KG1 (cell line): ENCODE data around the gene PPFIBP2.
"Not testable (repeated sequence)": the region's sequence is repeated elsewhere in the genome, so short reads cannot be mapped to it uniquely, and the experiment has no call there.

ENCODE experiments used
- DNase-seq: peaks from one replicate; lab custom pipeline; 2025; lab: John Stamatoyannopoulos, UW

The PPFIBP2 gene

GRCh38 chr11:7636350-7636749, 122.6 kb downstream of the PPFIBP2 start:
- no peak for DNase-seq

- no peak for DNase-seq
Measured at GRCh38 chr11:7637447-7638157, 123.8 kb downstream of the PPFIBP2 start.

- no peak for DNase-seq
Measured at GRCh38 chr11:7638710-7639642, 125.2 kb downstream of the PPFIBP2 start.

- DNase-seq, result no peak
Measured at GRCh38 chr11:7639643-7640025, 125.8 kb downstream of the PPFIBP2 start.

- DNase-seq, result no peak
Measured at GRCh38 chr11:7640816-7641215, 127.0 kb downstream of the PPFIBP2 start.

GRCh38 chr11:7642747-7643146, 128.9 kb downstream of the PPFIBP2 start:
- no peak for DNase-seq

- no peak for DNase-seq
Measured at GRCh38 chr11:7643314-7643713, 129.5 kb downstream of the PPFIBP2 start.

GRCh38 chr11:7645206-7645605, 131.4 kb downstream of the PPFIBP2 start:
- DNase-seq, result no peak

- DNase-seq, result no peak
Measured at GRCh38 chr11:7646866-7647265, 133.1 kb downstream of the PPFIBP2 start.

- DNase-seq, result no peak
Measured at GRCh38 chr11:7648264-7648663, 134.5 kb downstream of the PPFIBP2 start.

GRCh38 chr11:7651140-7651551, 137.3 kb downstream of the PPFIBP2 start:
- no peak for DNase-seq

- no peak for DNase-seq
Measured at GRCh38 chr11:7651700-7652099, 137.9 kb downstream of the PPFIBP2 start.

- DNase-seq, result no peak
Measured at GRCh38 chr11:7654195-7654705, 140.5 kb downstream of the PPFIBP2 start.

GRCh38 chr11:7655253-7656217, 141.7 kb downstream of the PPFIBP2 start:
- DNase-seq, result no peak

GRCh38 chr11:7656704-7657103, 142.9 kb downstream of the PPFIBP2 start:
- no peak for DNase-seq

- no peak for DNase-seq
Measured at GRCh38 chr11:7657306-7658025, 143.7 kb downstream of the PPFIBP2 start.

- DNase-seq, result not testable (repeated sequence)
Measured at GRCh38 chr11:7663531-7663930, 149.7 kb downstream of the PPFIBP2 start.

GRCh38 chr11:7664867-7665266, 151.1 kb downstream of the PPFIBP2 start:
- DNase-seq, result no peak

- peak; percentile 15 for DNase-seq
Measured at GRCh38 chr11:7665473-7666291, 151.9 kb downstream of the PPFIBP2 start.

GRCh38 chr11:7666292-7666866, 152.6 kb downstream of the PPFIBP2 start:
- no peak for DNase-seq
